BLaER1 (cell line): ENCODE data around the gene ADSS1.

ENCODE experiments used
- H3K27ac ChIP-seq: shearing (Covaris generic); formaldehyde crosslinking; 2 replicates; pipeline ENCODE4 v1.8.1; 2022
- H3K27me3 ChIP-seq: shearing (Covaris generic); formaldehyde crosslinking; 2 replicates; pipeline ENCODE4 v1.8.1; 2022
- H3K36me3 ChIP-seq: shearing (Covaris generic); formaldehyde crosslinking; 2 replicates; pipeline ENCODE4 v1.8.1; 2022
- H3K4me1 ChIP-seq: shearing (Covaris generic); formaldehyde crosslinking; 2 replicates; pipeline ENCODE4 v1.8.1; 2022
- H3K4me2 ChIP-seq: shearing (Covaris generic); formaldehyde crosslinking; 2 replicates; pipeline ENCODE4 v1.8.1; 2022
- H3K4me3 ChIP-seq: shearing (Covaris generic); formaldehyde crosslinking; 2 replicates; pipeline ENCODE4 v1.8.1; 2022
- H3K9ac ChIP-seq: shearing (Covaris generic); formaldehyde crosslinking; 2 replicates; pipeline ENCODE4 v1.8.1; 2022
- H3K9me3 ChIP-seq: shearing (Covaris generic); formaldehyde crosslinking; 2 replicates; pipeline ENCODE4 v1.8.1; 2022
- H4K20me1 ChIP-seq: shearing (Covaris generic); formaldehyde crosslinking; 2 replicates; pipeline ENCODE4 v1.8.1; 2022
- Cebpa-rat ChIP-seq: shearing (Covaris generic); IDR thresholded peaks from 2 replicates; pipeline ENCODE4 v1.8.1; 2022

ADSS1 gene

GRCh38 chr14:104770851-104771272 is 46.8 kb downstream of the ADSS1 start:
- Histone ChIP-seq H3K4me3 (no peak overlapping the region), H3K9ac (no peak overlapping the region), H3K4me1 (peaks cover 21% of the 10 kb centered on the region), H3K36me3 (peaks cover 78% of the 10 kb centered on the region), H3K27ac (no peak overlapping the region), H4K20me1 (peaks cover 46% of the 10 kb centered on the region), H3K4me2 (no peak overlapping the region), H3K9me3 (peaks cover 27% of the 10 kb centered on the region), H3K27me3 (no peaks in the 10 kb centered on the region)
- TF ChIP-seq Cebpa-rat, result no peak

- peaks cover 21% of the 10 kb centered on the region for H3K4me1 ChIP-seq
- peaks cover 22% of the 10 kb centered on the region for H3K9me3 ChIP-seq
- no peak overlapping the region for H3K4me2 ChIP-seq
- H3K27me3 ChIP-seq, result no peaks in the 10 kb centered on the region
- H3K27ac ChIP-seq, result no peak overlapping the region
- H4K20me1 ChIP-seq, result peaks cover 50% of the 10 kb centered on the region
- no peak for TF ChIP-seq Cebpa-rat
- H3K4me3 ChIP-seq, result no peak overlapping the region
- H3K9ac ChIP-seq, result no peak overlapping the region
- peaks cover 82% of the 10 kb centered on the region for H3K36me3 ChIP-seq
Measured at GRCh38 chr14:104771374-104771773, 47.3 kb downstream of the ADSS1 start.

- Histone ChIP-seq H3K36me3 (peaks cover 85% of the 10 kb centered on the region), H3K9me3 (peaks cover 19% of the 10 kb centered on the region), H3K4me3 (no peak overlapping the region), H3K4me2 (no peak overlapping the region), H4K20me1 (peaks cover 58% of the 10 kb centered on the region), H3K4me1 (peaks cover 21% of the 10 kb centered on the region), H3K27me3 (no peaks in the 10 kb centered on the region), H3K9ac (no peak overlapping the region), H3K27ac (no peak overlapping the region)
- TF ChIP-seq Cebpa-rat, result no peak
Measured at GRCh38 chr14:104771918-104772706, 48.1 kb downstream of the ADSS1 start.

- H3K4me3 ChIP-seq, result no peak overlapping the region
- H3K9ac ChIP-seq, result no peak overlapping the region
- peaks cover 19% of the 10 kb centered on the region for H3K9me3 ChIP-seq
- peaks cover 90% of the 10 kb centered on the region for H3K36me3 ChIP-seq
- H3K27ac ChIP-seq, result no peak overlapping the region
- H3K4me2 ChIP-seq, result no peak overlapping the region
- H3K27me3 ChIP-seq, result no peaks in the 10 kb centered on the region
- H3K4me1 ChIP-seq, result peaks cover 21% of the 10 kb centered on the region
- TF ChIP-seq Cebpa-rat, result no peak
- H4K20me1 ChIP-seq, result peaks cover 66% of the 10 kb centered on the region
Measured at GRCh38 chr14:104772707-104773504, 48.9 kb downstream of the ADSS1 start.

- H3K27me3 ChIP-seq, result no peaks in the 10 kb centered on the region
- H3K4me2 ChIP-seq, result no peak overlapping the region
- TF ChIP-seq Cebpa-rat, result no peak
- H3K27ac ChIP-seq, result no peak overlapping the region
- peaks cover 73% of the 10 kb centered on the region for H4K20me1 ChIP-seq
- H3K9ac ChIP-seq, result no peak overlapping the region
- no peak overlapping the region for H3K4me3 ChIP-seq
- peaks cover 13% of the 10 kb centered on the region for H3K4me1 ChIP-seq
- H3K36me3 ChIP-seq, result peaks cover 95% of the 10 kb centered on the region
- peaks cover 19% of the 10 kb centered on the region for H3K9me3 ChIP-seq
Measured at GRCh38 chr14:104773505-104774452, 49.8 kb downstream of the ADSS1 start.

- Histone ChIP-seq H3K4me1 (peaks cover 5% of the 10 kb centered on the region), H3K4me3 (no peak overlapping the region), H3K27me3 (no peaks in the 10 kb centered on the region), H3K9me3 (peaks cover 19% of the 10 kb centered on the region), H3K36me3 (peaks cover 99% of the 10 kb centered on the region), H3K4me2 (no peak overlapping the region), H4K20me1 (peaks cover 73% of the 10 kb centered on the region), H3K27ac (no peak overlapping the region), H3K9ac (no peak overlapping the region)
- no peak for TF ChIP-seq Cebpa-rat
Measured at GRCh38 chr14:104774453-104775072, 50.5 kb downstream of the ADSS1 start.

GRCh38 chr14:104775073-104775489 is 51.1 kb downstream of the ADSS1 start:
- Histone ChIP-seq H3K27ac (no peak overlapping the region), H3K4me2 (no peak overlapping the region), H3K9me3 (peaks cover 19% of the 10 kb centered on the region), H3K36me3 (peaks cover 99% of the 10 kb centered on the region), H3K27me3 (no peaks in the 10 kb centered on the region), H3K4me3 (no peak overlapping the region), H3K9ac (no peak overlapping the region), H4K20me1 (peaks cover 73% of the 10 kb centered on the region), H3K4me1 (no peaks in the 10 kb centered on the region; the same call in 1 of the 2 replicates)
- TF ChIP-seq Cebpa-rat, result no peak

- Histone ChIP-seq H3K4me2 (no peak overlapping the region), H3K36me3 (peaks cover 98% of the 10 kb centered on the region), H3K27ac (no peak overlapping the region), H4K20me1 (peaks cover 85% of the 10 kb centered on the region), H3K4me1 (peaks cover 3% of the 10 kb centered on the region; the same call in 1 of the 2 replicates), H3K27me3 (no peaks in the 10 kb centered on the region), H3K9ac (no peak overlapping the region), H3K4me3 (no peak overlapping the region), H3K9me3 (peaks cover 13% of the 10 kb centered on the region)
- no peak for TF ChIP-seq Cebpa-rat
Measured at GRCh38 chr14:104776481-104776880, 52.5 kb downstream of the ADSS1 start.
